ENCODE data around the gene SYNDIG1L.

SYNDIG1L gene

GRCh38 chr14:74429991-74430390, 4.0 kb upstream of the SYNDIG1L start:
- DNase-seq (ENCODE audit: low spot score) (no peak), FAIRE-seq (no peak)

- no peak for DNase-seq (ENCODE audit: low spot score)
Measured at GRCh38 chr14:74429221-74429691, 3.2 kb upstream of the SYNDIG1L start.

GRCh38 chr14:74427651-74428050, 1.6 kb upstream of the SYNDIG1L start:
- FAIRE-seq (peak; percentile 20), DNase-seq (ENCODE audit: low spot score) (no peak)

More at GRCh38 chr14:74429221-74429691, 3.2 kb upstream of the SYNDIG1L start:
- no peak for FAIRE-seq

DNA sequence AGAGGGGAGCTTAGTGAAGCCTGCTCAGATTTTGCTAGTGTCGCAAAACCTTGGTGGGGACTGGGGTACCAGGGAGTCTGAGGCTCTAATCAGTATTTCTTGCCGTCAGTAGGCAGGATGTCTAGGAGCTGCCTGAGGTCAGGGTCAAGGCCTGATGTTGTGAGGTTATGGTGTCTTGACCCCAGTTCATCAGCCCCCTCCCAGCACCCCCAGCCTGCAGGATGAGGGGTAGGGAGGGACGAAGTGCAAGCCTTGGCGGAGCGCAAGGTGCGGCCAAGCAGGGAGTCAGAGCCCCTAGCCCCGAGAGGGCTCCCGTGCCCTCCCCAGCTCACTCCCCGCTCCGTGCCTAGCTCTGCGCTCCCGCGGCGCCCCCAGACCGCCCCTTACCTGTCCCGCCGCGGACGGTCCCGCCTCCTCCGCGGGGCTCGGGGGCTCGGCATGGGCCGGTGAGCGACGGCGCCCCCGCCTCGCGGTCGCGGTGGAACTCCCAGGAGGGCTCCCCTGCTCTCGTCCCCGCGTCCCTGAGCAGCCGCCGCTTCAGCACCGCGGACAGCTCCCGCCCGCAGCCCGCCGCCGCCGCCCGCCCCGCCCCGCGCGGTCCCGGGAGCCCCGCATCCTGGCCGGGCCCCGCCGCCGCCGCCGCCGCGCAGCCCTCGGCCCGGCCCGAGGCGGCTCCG, 347 bp downstream of the SYNDIG1L start:
- DNase-seq (ENCODE audit: low spot score) (peak; percentile 90), FAIRE-seq (no peak)

DNA sequence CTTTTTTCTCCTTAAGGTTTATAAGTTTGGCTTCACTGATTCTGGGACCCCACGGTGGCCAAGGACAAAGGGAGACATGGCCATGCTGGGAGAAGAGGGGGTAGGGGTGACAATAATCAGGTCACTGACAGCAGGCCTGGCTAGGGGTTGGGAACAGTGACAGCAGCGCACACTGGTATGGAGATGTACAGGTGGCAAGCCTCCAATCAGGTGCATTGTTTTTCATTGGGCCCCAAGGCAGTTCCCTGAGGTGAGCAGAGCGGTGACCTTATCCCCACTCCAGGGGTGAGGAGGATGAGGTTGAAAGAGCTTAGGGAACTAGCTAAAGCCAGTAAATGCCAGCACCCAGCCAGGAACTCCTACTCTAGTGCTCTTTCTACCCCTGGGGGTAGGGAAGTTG, 1.4 kb downstream of the SYNDIG1L start:
- FAIRE-seq (peak; percentile 62), DNase-seq (ENCODE audit: low spot score) (no peak)

DNA sequence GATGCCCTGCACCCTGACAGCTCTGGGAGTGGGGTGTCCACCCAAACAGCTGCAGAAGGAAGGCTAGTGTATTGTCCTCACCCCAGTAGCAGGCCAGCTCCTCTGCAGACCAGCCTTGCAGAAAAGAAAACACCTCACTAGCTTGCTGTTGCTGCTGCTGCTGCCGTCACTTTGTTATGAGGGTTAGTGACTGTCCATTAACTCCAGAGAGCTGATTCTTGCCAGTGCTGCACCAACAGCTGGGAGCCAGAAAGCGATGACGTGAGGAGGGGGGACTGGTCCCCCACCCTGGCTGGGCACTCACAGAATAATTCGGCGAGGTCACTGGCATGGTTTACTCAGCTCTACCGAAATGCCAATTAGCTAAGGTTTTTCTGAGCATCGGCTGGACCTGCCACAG, 2.8 kb downstream of the SYNDIG1L start:
- DNase-seq (ENCODE audit: low spot score), result no peak
- FAIRE-seq, result no peak

- FAIRE-seq (no peak), DNase-seq (ENCODE audit: low spot score) (no peak)
Measured at GRCh38 chr14:74421981-74422380, 4.0 kb downstream of the SYNDIG1L start.

DNA sequence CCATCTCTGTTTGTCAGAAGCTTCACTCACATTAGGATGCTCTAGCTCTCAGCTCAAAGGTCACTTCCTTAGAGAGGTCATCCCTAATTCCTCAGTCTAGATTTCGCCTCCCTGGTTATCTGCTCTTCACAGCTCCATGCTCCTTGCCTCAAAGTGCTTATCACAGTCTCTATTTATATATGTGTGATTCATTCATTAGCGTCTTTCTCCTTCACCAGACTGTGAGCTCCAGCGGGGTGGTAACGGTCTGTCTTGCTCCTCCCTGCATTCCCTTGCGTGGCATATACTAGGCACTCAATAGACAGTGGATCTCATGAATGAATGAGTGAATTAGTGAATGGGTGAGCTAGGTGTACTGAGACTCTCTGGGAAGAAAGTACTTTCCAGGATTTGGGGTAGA, 6.9 kb downstream of the SYNDIG1L start:
- DNase-seq (ENCODE audit: low spot score) (no peak), FAIRE-seq (no peak)

DNA sequence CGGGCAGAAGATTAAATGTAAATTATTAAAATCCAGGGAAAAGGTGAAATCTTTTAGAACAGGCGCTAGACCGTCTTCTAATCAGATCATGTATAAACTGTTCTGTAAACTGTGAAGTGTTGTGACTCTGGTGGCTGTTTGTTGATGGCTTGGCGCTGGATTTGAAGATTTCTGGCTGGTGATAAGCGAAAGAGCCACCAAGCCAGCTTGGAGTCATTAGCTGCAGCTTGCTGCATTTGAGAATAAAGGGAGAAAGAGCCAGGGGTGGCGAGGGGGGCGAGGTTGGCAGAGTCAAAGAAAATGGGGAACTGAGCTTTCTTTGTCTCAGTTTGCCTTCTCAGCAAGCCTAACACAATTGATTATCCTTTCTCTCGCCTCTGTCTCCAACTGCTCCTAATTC, 8.0 kb downstream of the SYNDIG1L start:
- FAIRE-seq, result no peak
- DNase-seq (ENCODE audit: low spot score), result no peak

GRCh38 chr14:74417611-74418010, 8.4 kb downstream of the SYNDIG1L start:
- DNase-seq (ENCODE audit: low spot score) (no peak), FAIRE-seq (no peak)

DNA sequence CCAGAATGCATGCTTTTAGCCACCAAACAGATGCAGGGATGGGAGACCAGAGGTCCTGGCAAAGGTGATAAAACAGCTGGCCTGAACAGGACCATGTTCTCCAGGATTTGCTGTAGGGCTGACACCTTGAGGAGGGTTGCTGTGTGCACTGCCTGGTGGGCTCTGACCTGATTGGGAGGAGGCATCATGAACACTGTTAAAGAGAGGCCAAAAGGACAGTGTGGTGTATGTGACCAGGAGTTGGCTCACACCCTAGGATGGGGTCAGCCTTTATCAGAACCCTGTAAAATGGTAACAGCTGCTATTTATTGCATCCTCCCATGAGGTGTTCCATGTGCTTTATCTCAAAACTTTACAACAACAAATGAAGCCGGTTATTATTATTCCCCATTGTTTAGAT, 8.8 kb downstream of the SYNDIG1L start:
- no peak for FAIRE-seq
- no peak for DNase-seq (ENCODE audit: low spot score)

DNA sequence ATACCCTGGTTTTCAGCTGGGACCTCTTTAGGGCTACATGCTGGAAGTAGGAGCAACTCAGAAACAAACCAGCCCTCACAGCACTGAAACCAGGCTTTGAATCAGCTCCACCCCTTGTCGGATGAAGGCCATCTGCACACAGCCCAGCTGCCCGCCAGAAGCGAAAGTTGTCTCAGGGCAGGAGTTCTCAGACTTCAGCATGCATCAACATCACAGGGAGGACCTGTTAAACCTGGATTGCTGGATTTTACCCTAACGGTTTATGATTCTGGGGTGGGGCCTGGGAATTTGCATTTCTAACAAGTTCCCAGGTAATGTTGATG, 10.9 kb downstream of the SYNDIG1L start:
- FAIRE-seq (no peak), DNase-seq (ENCODE audit: low spot score) (no peak)

- FAIRE-seq, result no peak
Measured at GRCh38 chr14:74414403-74415114, 11.5 kb downstream of the SYNDIG1L start.

DNA sequence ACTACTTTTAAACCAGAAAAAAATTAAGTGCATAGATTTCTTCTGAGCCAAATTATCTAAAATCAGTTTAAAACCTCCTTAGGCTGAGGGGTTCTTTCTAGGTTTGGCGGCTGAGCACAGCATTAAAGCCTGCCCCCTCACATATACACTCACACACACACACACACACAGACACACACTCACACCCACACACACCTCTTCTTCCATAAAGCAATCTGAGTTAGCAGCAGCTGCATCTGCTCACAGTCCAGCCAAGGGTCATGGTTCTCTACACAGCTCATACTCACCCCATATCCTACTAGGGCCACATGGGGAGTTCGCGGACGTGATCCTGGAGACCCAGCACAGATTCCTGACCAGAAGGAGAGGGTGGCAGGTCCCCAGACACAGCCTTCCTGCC, 12.4 kb downstream of the SYNDIG1L start:
- no peak for FAIRE-seq

More at GRCh38 chr14:74414403-74415114, 11.5 kb downstream of the SYNDIG1L start:
- DNase-seq (ENCODE audit: low spot score), result no peak

DNA sequence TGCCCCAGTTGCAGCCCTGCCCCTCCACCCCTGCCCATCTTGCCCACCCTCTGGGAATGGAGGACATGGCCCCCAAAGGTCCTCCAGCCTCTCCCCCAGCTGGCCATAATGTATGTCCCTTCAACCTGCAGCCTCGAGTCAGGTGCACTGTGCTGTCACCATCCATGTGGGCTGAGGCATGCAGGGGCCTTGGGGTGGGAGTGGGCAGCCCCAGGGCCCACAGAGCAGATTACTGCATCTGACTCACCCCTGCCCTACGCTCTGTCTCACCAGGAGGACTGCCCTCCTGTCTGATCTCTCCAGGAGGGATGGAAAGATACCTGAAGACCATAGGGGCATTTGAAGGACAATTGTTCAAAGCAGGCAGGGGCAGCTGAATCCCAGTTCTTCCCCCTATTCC, 13.3 kb downstream of the SYNDIG1L start:
- DNase-seq (ENCODE audit: low spot score) (no peak), FAIRE-seq (no peak)

More for the DNA sequence above, 12.4 kb downstream of the SYNDIG1L start:
- no peak for DNase-seq (ENCODE audit: low spot score)

GRCh38 chr14:74411671-74412070, 14.3 kb downstream of the SYNDIG1L start:
- FAIRE-seq, result no peak
- DNase-seq (ENCODE audit: low spot score), result no peak

DNA sequence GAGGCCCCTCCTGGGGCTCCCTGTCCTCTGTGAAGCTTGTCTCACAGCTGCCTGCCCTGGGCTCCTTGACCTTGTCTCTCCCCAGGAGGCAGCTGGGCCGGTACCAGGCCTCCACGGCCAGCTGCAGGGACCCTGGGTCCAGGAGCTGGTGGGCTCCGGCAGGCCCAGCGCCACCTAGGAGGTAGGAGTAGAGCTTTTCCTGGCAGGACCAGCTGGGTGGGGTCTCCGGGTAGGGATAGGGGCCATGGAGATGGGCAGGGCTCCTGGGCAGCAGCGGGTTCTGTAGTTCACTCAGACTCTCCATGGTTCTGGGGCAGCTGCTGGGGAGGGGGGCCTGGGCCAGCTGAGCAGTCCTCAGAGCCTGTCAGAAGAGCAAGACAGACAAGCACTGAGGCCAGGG, 16.6 kb downstream of the SYNDIG1L start:
- no peak for DNase-seq (ENCODE audit: low spot score)
- FAIRE-seq, result no peak

DNA sequence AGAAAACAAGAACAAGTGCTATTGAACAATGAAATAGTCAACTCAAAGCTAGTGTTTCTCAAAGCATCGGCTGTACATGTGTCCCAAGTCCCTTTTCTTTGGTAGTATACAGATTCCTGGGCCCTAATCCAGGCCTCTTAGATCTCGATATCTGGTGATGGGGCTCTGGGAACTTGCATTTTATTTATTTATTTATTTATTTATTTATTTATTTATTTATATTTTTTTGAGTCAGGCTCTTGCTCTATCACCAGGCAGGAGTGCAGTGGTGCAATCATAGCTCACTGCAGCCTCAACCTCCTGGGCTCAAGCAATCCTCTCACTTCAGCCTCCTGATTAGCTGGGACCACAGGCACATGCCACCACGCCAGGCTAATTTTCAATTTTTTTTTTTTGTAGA, 17.1 kb downstream of the SYNDIG1L start:
- FAIRE-seq (no peak), DNase-seq (ENCODE audit: low spot score) (no peak)

- FAIRE-seq (no peak), DNase-seq (ENCODE audit: low spot score) (no peak)
Measured at GRCh38 chr14:74407801-74408154, 18.2 kb downstream of the SYNDIG1L start.

DNA sequence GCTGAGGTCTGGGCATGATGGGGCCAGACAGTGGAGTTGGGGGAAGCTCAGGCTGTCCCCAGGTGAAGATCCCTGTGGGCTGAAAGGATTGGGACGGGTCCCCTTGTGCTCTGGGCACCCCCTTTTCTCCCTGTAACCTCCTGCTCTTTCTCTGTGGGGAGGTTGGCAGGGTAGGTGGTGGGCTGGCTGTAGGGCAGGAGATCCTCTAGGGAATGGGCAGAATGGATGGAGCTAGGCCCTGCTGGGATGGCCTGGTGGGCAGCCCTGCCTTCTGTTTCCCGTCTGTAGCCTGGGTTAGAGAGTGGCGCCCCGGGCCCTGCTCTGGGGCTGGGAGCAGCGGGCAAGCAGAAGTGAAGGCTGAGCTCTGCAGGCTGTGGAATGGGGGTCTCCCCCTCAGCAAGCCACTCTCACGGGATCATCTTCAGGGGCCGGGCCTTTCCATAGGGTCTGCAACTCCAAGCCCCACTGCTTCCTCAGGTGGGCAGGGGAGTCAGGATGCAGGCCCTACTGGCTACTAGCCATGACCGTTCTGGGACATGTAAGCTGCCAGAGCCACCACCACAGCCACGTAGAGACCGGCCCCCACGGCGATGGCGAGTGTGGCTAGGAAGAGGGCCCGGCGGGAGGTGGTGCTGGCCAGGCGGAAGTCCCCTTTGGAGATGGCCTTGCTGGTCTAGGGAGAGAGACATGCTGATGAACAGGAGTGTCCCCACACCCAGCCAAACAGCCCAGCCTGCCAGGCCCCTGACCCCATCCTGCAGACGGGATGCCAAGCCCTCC, 18.8 kb downstream of the SYNDIG1L start:
- no peak for DNase-seq (ENCODE audit: low spot score)
- no peak for FAIRE-seq

DNA sequence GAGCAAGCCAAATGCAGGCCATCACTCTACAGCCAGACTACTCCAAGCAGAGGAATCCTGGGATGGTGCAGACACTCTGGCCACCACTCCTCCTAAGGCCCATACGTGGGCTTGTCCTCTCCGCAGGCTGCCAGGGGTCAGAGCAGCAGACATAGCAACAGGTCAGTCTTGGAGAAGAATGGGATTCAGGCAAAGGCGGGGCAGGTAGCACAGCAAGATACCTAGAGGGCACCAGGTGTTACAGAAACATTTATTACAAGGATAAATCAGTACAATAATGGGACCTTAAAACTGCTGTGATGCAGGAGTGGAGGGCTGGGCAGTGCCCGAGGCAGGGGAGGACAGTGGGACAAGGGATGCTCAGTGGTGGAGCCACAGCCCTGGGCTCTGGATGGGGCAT, 20.3 kb downstream of the SYNDIG1L start:
- no peak for DNase-seq (ENCODE audit: low spot score)
- peak; percentile 52 for FAIRE-seq

DNA sequence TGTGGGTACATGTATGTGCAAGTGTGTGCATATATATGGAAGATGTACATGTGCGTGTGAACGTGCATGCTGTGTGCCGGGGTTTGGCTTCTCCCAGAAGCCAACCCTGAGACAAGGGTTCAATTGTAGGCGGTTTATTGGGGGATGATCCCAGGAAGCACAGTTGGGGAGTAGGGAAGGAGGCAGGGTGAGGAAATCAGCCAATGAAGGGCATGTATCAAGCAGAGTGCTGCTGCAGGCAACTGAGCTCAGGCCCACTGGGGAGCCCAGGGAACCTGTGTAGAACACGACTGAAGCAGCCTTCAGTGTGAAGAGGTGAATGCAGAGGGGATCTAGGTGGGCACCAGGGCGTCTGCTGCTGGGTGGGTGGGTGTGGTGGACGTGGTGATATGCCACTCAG, 21.6 kb downstream of the SYNDIG1L start:
- no peak for DNase-seq (ENCODE audit: low spot score)
- no peak for FAIRE-seq
